ENCODE measurements around the gene OSBPL3. TPM values are rescaled to one million over a fixed set of nuclear protein-coding genes. Genes with fewer than 3 reads are reported as not detected.

OSBPL3 gene
- total and polyA plus RNA-seq, 2 donors (not counting 1 experiment from before 2014, with no cell fraction given) = 13.5 to 67.6 TPM

GRCh38 chr7:24995466-24995865 is 15.5 kb upstream of the OSBPL3 start:
- Histone ChIP-seq H3K4me2 (replicated peaks; ENCODE audit: low read depth, low read length, poor library complexity, severe bottlenecking) (no peak overlapping the region), H3K27me3 (replicated peaks in 1 of 4; ENCODE audit: control extremely low read depth in 1 of 4, control insufficient read depth in 3 of 4, insufficient read depth in 4 of 4, low read length in 3 of 4) (no peaks in the 10 kb centered on the region), H3K36me3 (replicated peaks in 1 of 2; ENCODE audit: control extremely low read depth in 1 of 2, control insufficient read depth in 1 of 2, extremely low read depth in 1 of 2, insufficient read depth in 2 of 2, low read length in 1 of 2) (no peaks in the 10 kb centered on the region), H3K79me2 (ENCODE audit: control insufficient read depth, insufficient read depth, low read length) (no peaks in the 10 kb centered on the region), H2AFZ (ENCODE audit: insufficient read depth, low read depth, low read length, poor library complexity, severe bottlenecking) (no peak overlapping the region), H4K20me1 (ENCODE audit: control insufficient read depth, insufficient read depth, low read length, poor library complexity, severe bottlenecking) (no peaks in the 10 kb centered on the region), H3K4me3 (ENCODE audit: control extremely low read depth in 1 of 5, extremely low read depth in 1 of 5, insufficient read depth in 1 of 5, low read depth in 2 of 5, low read length in 4 of 5) (no peak overlapping the region), H3K9ac (ENCODE audit: low read length) (no peak overlapping the region), H3K27ac (ENCODE audit: low read length in 2 of 2) (no peak overlapping the region), H3K4me1 (ENCODE audit: control insufficient read depth in 2 of 2, insufficient read depth in 2 of 2, low read length in 2 of 2) (no peaks in the 10 kb centered on the region), H3K9me3 (ENCODE audit: control extremely low read depth in 1 of 3, control insufficient read depth in 2 of 3, insufficient read depth in 1 of 3, low read length in 2 of 3) (no peaks in the 10 kb centered on the region)
- DNase-seq (no peak), ATAC-seq (ENCODE audit: low read depth) (no peak)
- TF ChIP-seq CTCF (IDR thresholded peaks at IDR 0.05) (no peak), EZH2 (IDR thresholded peaks at IDR 0.05; ENCODE audit: borderline replicate concordance, insufficient read depth, low read depth, low read length, poor library complexity, severe bottlenecking) (no peak)
- H3K4me3 Mint-ChIP-seq = no peak overlapping the region
- peaks cover 6% of the 10 kb centered on the region for H3K27me3 Mint-ChIP-seq
- WGBS (ENCODE audit: insufficient coverage) = no CpG with 5 or more reads among the region's 3 CpGs
- intact Hi-C loops (cut with micrococcal nuclease) = no loop called here
- ChIA-PET POLR2A (no interaction called here), CTCF (interaction anchor here (0.7 kb wide), 1 partner anchor 75 kb away, joined by 3 read pairs; no protein-coding TSS in a partner anchor)
- peaks cover 5% of the 10 kb centered on the region for H3K9me3 Mint-ChIP-seq (ENCODE audit: insufficient read depth)
- H3K4me1 Mint-ChIP-seq = peaks cover 4% of the 10 kb centered on the region
- no peak overlapping the region for H3K27ac Mint-ChIP-seq

- Histone ChIP-seq H3K4me1 (ENCODE audit: control insufficient read depth in 2 of 2, insufficient read depth in 2 of 2, low read length in 2 of 2) (no peaks in the 10 kb centered on the region), H3K4me3 (ENCODE audit: control extremely low read depth in 1 of 5, extremely low read depth in 1 of 5, insufficient read depth in 1 of 5, low read depth in 2 of 5, low read length in 4 of 5) (no peak overlapping the region), H3K4me2 (replicated peaks; ENCODE audit: low read depth, low read length, poor library complexity, severe bottlenecking) (no peak overlapping the region), H2AFZ (ENCODE audit: insufficient read depth, low read depth, low read length, poor library complexity, severe bottlenecking) (no peak overlapping the region), H3K27me3 (replicated peaks in 1 of 4; ENCODE audit: control extremely low read depth in 1 of 4, control insufficient read depth in 3 of 4, insufficient read depth in 4 of 4, low read length in 3 of 4) (peaks cover 0 to 5% (median 0%) of the 10 kb centered on the region in 4 experiments), H3K9ac (ENCODE audit: low read length) (no peak overlapping the region), H3K27ac (ENCODE audit: low read length in 2 of 2) (no peak overlapping the region), H3K36me3 (replicated peaks in 1 of 2; ENCODE audit: control extremely low read depth in 1 of 2, control insufficient read depth in 1 of 2, extremely low read depth in 1 of 2, insufficient read depth in 2 of 2, low read length in 1 of 2) (no peaks in the 10 kb centered on the region), H4K20me1 (ENCODE audit: control insufficient read depth, insufficient read depth, low read length, poor library complexity, severe bottlenecking) (no peaks in the 10 kb centered on the region), H3K79me2 (ENCODE audit: control insufficient read depth, insufficient read depth, low read length) (no peaks in the 10 kb centered on the region), H3K9me3 (ENCODE audit: control extremely low read depth in 1 of 3, control insufficient read depth in 2 of 3, insufficient read depth in 1 of 3, low read length in 2 of 3) (no peaks in the 10 kb centered on the region)
- POLR2A ChIA-PET = no interaction called here
- WGBS (ENCODE audit: insufficient coverage) = no CpG with 5 or more reads among the region's 4 CpGs
- no peak overlapping the region for H3K4me3 Mint-ChIP-seq
- no peaks in the 10 kb centered on the region for H3K4me1 Mint-ChIP-seq
- no peak overlapping the region for H3K27ac Mint-ChIP-seq
- CTCF ChIA-PET = no interaction called here
- TF ChIP-seq CTCF (IDR thresholded peaks at IDR 0.05) (no peak), EZH2 (IDR thresholded peaks at IDR 0.05; ENCODE audit: borderline replicate concordance, insufficient read depth, low read depth, low read length, poor library complexity, severe bottlenecking) (no peak)
- no peak for DNase-seq
- no peak for ATAC-seq (ENCODE audit: low read depth)
- H3K27me3 Mint-ChIP-seq = no peaks in the 10 kb centered on the region
- intact Hi-C loops (cut with micrococcal nuclease) = no loop called here
- no peaks in the 10 kb centered on the region for H3K9me3 Mint-ChIP-seq (ENCODE audit: insufficient read depth)
These were observed 12.3 kb upstream of the OSBPL3 start for GRCh38 chr7:24992314-24992713.

Data from B cell (primary cell).